ENCODE results near the gene CDH4. TPM values are rescaled to one million over a fixed set of nuclear protein-coding genes. Genes with fewer than 3 reads are reported as not detected.

The CDH4 gene
- total and polyA plus RNA-seq, 2 of the 13 experiments (the other 11 are each of a cell fraction or from before 2014, with no cell fraction given): not detected

DNA sequence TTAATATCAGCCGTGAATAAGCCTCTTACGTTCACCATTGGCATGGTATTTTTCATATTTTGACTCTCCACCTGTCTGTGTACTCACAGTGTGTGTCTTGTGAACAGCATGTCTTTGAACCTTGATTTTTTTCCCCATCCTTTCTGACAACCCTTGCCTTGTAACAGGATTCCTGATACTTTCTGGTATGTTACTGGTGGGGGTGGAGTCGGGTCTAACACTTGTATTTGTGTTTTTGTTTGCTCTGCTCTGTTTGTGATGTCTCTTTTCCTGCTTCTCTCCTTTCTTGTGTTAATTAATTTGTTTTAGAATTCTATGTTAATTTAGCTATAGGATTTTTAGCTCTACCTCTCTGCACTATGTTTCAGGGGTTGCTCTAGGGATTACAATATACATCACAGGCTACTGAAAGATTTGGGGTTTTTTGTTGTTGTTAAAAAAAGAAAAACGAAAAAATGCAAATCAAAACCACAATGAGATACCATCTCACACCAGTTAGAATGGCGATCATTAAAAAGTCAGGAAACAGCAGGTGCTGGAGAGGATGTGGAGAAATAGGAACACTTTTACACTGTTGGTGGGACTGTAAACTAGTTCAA lies 245.1 kb downstream of the CDH4 start:
- CTCF ChIA-PET (ENCODE audit: low intra/inter-chr PET ratio, low total read pairs): no interaction called here
- intact Hi-C loops (cut with micrococcal nuclease; ENCODE audit: unreplicated experiment): no loop called here
- in situ Hi-C loops (cut with HindIII; ENCODE audit: extremely low pct_ligation_motif_present, low pct_unique_long_range_greater_than_20kb): no loop called here
- H3K4me3 ChIP-seq (replicated peaks in 1 of 3; ENCODE audit: insufficient read depth in 1 of 3, low read depth in 2 of 3, low read length in 3 of 3): no peak overlapping the region
- POLR2A ChIA-PET: no interaction called here
- no peak for TF ChIP-seq ZNF530 (CRISPR knock-in tag; IDR thresholded peaks at IDR 0.05; ENCODE audit: low read depth)
- TF ChIP-seq TFAP4 (IDR thresholded peaks at IDR 0.05; ENCODE audit: borderline replicate concordance, low read depth): no peak
- TF ChIP-seq ZNF83 (CRISPR knock-in tag; IDR thresholded peaks at IDR 0.05; ENCODE audit: borderline replicate concordance): no peak
- TF ChIP-seq CENPX (CRISPR knock-in tag; IDR thresholded peaks at IDR 0.05): no peak
- TF ChIP-seq, protein P1, sequence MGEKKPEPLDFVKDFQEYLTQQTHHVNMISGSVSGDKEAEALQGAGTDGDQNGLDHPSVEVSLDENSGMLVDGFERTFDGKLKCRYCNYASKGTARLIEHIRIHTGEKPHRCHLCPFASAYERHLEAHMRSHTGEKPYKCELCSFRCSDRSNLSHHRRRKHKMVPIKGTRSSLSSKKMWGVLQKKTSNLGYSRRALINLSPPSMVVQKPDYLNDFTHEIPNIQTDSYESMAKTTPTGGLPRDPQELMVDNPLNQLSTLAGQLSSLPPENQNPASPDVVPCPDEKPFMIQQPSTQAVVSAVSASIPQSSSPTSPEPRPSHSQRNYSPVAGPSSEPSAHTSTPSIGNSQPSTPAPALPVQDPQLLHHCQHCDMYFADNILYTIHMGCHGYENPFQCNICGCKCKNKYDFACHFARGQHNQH (CRISPR knock-in tag; IDR thresholded peaks at IDR 0.05): no peak
- no peak for TF ChIP-seq RFXAP (CRISPR knock-in tag; IDR thresholded peaks at IDR 0.05; ENCODE audit: borderline replicate concordance)
- TF ChIP-seq ZKSCAN1 (IDR thresholded peaks at IDR 0.05; ENCODE audit: low read length): no peak
- TF ChIP-seq, protein P2, sequence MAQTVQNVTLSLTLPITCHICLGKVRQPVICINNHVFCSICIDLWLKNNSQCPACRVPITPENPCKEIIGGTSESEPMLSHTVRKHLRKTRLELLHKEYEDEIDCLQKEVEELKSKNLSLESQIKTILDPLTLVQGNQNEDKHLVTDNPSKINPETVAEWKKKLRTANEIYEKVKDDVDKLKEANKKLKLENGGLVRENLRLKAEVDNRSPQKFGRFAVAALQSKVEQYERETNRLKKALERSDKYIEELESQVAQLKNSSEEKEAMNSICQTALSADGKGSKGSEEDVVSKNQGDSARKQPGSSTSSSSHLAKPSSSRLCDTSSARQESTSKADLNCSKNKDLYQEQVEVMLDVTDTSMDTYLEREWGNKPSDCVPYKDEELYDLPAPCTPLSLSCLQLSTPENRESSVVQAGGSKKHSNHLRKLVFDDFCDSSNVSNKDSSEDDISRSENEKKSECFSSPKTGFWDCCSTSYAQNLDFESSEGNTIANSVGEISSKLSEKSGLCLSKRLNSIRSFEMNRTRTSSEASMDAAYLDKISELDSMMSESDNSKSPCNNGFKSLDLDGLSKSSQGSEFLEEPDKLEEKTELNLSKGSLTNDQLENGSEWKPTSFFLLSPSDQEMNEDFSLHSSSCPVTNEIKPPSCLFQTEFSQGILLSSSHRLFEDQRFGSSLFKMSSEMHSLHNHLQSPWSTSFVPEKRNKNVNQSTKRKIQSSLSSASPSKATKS (CRISPR knock-in tag; IDR thresholded peaks at IDR 0.05): no peak
- TF ChIP-seq TOPORS (CRISPR knock-in tag; IDR thresholded peaks at IDR 0.05): no peak
- TF ChIP-seq, protein P3, sequence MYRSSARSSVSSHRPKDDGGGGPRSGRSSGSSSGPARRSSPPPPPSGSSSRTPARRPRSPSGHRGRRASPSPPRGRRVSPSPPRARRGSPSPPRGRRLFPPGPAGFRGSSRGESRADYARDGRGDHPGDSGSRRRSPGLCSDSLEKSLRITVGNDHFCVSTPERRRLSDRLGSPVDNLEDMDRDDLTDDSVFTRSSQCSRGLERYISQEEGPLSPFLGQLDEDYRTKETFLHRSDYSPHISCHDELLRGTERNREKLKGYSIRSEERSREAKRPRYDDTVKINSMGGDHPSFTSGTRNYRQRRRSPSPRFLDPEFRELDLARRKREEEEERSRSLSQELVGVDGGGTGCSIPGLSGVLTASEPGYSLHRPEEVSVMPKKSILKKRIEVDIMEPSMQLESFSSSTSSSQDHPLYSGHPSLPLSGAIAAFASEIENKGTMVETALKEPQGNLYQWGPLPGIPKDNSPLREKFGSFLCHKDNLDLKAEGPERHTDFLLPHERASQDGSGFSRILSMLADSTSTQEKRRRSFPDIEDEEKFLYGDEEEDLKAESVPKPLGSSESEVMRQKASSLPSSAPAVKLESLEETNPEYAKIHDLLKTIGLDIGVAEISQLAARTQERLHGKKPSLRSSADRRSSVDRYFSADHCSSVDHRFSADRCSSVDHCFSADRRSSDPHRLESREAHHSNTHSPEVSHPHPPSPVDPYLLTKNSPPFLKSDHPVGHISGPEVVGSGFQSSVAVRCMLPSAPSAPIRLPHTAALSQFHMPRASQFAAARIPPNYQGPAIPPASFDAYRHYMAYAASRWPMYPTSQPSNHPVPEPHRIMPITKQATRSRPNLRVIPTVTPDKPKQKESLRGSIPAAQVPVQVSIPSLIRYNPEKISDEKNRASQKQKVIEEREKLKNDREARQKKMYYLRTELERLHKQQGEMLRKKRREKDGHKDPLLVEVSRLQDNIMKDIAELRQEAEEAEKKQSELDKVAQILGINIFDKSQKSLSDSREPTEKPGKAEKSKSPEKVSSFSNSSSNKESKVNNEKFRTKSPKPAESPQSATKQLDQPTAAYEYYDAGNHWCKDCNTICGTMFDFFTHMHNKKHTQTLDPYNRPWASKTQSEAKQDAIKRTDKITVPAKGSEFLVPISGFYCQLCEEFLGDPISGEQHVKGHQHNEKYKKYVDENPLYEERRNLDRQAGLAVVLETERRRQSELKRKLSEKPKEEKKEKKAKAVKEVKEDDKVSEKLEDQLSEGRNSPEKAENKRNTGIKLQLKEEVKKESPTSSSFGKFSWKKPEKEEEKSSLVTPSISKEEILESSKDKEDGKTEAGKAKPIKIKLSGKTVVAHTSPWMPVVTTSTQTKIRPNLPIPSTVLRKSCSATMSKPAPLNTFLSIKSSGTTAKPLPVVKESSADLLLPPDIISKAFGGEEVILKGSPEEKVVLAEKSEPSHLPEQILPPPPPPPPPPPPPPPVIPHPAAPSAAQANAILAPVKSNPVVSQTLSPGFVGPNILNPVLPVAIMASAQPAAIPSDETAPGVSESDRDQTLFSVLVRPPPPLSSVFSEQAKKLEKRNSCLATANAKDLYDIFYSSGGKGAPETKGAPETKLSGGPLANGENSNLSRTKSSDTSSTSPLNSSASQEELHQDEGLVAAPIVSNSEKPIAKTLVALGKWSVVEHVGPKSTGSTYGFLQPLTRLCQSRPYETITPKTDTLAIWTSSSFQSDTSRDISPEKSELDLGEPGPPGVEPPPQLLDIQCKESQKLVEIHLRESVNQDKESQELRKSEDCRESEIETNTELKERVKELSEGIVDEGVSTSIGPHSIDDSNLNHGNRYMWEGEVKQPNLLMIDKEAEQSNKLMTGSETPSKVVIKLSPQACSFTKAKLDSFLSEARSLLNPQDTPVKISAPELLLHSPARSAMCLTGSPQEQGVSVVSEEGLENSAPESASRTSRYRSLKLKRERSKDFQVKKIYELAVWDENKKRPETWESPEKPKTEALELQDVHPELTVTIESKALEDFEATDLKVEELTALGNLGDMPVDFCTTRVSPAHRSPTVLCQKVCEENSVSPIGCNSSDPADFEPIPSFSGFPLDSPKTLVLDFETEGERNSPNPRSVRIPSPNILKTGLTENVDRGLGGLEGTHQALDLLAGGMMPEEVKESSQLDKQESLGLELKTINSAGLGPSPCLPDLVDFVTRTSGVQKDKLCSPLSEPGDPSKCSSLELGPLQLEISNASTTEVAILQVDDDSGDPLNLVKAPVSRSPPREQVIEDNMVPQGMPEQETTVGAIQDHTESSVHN (CRISPR knock-in tag; IDR thresholded peaks at IDR 0.05): no peak
- TF ChIP-seq LCORL (IDR thresholded peaks at IDR 0.05): no peak
- no peak for TF ChIP-seq LCORL (CRISPR knock-in tag; IDR thresholded peaks at IDR 0.05)
- ATAC-seq (no peak), DNase-seq (ENCODE audit: low spot score) (no peak), FAIRE-seq (no peak)
- H3K27me3 ChIP-seq (ENCODE audit: control insufficient read depth in 1 of 2, insufficient read depth in 2 of 2, low read length in 2 of 2): peaks cover 8 to 39% of the 10 kb centered on the region in 2 experiments; a peak in 4 of 5 replicates
- H3K4me1 ChIP-seq (ENCODE audit: insufficient read depth, low read length): no peaks in the 10 kb centered on the region
- WGBS (ENCODE audit: low lambda C conversion rate): 9% methylated on average over 5 of the region's 5 CpGs
- H3K4me2 ChIP-seq (ENCODE audit: low read depth, low read length): no peak overlapping the region
- no peaks in the 10 kb centered on the region for H3K36me3 ChIP-seq (replicated peaks in 1 of 2; ENCODE audit: control insufficient read depth in 1 of 2, insufficient read depth in 2 of 2, low read length in 2 of 2)
- no peak overlapping the region for H3K9ac ChIP-seq (ENCODE audit: insufficient read depth, low read depth, low read length)
- no TSS peak for BruUV-seq (replicated peaks)
- H3K27ac ChIP-seq (ENCODE audit: extremely low read length, insufficient read depth, low read length): no peak overlapping the region
- H3K79me2 ChIP-seq (ENCODE audit: insufficient read depth, low read length): no peaks in the 10 kb centered on the region
- no peaks in the 10 kb centered on the region for H3K9me3 ChIP-seq (ENCODE audit: low read length)
- no peaks in the 10 kb centered on the region; the same call in 1 of the 2 replicates for H4K20me1 ChIP-seq (ENCODE audit: insufficient read depth, low read length)
- no peak overlapping the region for H2AFZ ChIP-seq (ENCODE audit: low read length)

Measured in HepG2 (cell line).